ENCODE results near the gene PARP3.
"Not testable (repeated sequence)": the region's sequence is repeated elsewhere in the genome, so short reads cannot be mapped to it uniquely, and the experiment has no call there.

Gene PARP3

DNA sequence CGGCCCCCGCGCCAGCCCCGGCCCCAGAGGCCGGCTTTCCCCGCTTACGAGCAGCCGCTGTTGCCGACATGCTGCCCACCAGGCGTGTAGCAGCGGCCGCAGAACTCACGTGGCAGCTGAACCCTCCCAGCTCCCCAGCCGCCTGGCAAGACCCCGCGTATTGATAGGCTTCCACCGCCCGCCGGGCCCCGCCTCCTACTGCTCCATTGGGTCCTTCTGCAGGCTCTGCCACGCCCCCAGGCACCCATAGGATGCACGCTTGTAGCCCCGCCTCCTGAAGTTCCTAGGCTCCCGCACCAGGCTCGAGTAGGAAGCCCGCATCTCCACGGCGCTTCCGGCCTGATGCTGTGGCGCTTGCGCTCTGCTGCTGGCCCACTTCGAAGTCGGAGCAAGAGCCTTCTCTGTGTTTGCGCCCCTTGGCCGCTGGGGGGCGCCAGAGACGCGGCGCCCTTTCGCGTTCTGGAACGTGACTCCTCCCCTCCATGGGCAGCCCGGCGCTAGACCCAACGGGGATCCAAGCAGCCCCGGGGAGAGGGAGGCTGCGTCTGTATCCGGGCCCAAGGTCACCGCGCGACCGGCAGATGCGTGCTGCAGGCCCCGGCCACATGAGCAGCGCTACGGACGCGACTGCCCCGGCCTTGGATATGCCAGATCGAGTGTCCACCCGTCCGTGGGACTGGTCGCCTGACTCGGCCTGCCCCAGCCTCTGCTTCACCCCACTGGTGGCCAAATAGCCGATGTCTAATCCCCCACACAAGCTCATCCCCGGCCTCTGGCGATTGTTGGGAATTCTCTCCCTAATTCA lies at the start of gene PARP3, which contains the start of gene RRP9:
Gene PARP3 (plus strand): TSS at position 566 of the 805 bp plus-strand sequence. CDS start 993 bp downstream, outside the sequence.
Gene RRP9 (minus strand): TSS at position 107 of the 805 bp plus-strand sequence. CDS start 37 bp downstream, at position 70.
- DNase-seq = peak; percentile 91

DNA sequence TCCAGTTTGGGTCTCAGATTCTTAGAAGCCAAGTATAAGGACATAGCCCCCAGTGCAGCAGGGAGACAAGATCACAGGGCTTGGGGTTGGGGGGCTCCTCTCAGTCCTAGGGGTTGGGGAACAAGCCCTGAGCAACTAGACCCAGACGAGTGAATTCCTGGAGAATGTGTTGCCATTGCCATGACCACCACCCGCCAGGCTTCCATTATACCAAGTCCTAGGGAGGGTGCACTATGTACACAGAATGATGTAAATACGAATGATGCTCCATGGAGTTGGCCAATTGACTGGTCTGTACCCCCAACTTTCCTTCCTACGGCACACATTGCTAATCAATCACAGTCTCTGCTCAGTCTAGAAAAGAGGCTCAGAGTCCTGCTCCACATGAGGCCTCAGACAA lies 47.8 kb upstream of the PARP3 start:
- DNase-seq = no peak

DNA sequence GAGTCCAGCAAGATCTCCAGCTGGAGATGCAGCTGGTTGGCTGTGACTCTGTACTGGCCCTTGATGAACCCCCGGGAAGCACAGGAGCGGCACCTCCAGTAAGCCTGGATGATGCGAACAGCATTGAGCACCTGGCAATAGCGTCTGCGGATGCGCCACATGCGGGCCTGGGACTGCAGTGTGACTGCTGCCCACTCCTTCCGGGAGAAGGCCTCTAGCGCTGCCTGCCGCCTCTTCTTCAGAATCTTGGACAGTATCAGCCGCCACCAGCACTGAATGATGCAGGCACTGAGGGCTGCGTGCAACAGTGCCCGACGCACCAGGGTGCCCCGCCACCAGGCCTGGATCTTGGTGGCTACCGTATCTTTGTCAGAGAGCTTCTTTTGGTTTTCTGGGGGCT lies 47.2 kb upstream of the PARP3 start:
- no peak for DNase-seq

DNA sequence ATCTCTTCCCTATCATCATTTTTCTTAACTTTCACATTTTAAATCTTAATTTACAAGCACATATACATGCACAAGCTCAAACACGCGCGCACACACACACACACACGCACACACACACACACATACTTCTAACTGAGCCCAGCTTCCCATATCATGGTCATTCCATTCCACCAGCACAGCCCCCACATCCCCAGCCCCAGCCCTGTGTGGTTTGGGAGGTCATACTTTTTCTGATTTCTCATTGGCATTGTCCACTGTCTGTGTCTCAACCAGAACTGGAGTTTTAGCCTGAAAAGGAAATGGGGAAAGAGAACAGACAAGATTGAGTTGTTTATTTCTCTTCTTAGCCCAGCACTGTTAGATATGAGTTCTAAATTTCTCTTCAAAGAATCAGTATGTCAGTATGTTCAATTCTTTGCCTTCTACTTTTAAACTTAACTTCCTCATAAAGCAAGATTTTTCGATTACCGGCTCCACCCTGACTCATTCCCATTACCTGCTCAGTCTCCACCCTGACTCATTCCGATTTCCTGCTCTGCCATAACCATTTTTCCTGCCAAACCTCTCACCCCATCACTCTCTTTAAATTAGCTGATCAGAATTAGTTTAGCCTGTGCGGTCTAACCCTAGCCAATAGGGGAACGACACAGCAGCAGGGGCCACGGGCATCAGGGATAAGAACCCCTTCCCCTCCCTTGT lies 45.4 kb upstream of the PARP3 start:
- DNase-seq = no peak

DNA sequence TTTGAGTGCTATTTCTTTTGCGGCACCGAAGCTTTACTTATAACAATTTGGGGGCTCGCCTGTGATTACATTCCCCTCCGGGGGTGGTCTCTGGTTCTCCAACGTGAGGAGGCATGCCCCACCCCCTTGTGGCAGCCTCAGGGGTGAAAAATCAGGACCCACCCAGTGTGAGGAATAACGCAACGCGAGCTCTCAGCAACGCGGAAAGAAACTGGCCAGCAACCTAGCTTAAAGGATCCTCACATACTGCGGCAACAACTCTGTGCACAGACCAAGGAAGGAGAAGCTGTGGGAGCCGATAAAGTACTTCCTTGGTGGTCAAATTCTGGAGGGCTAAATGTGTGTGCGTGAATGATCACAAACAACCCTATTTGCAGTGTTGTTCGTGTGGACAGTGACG lies 44.8 kb upstream of the PARP3 start:
- DNase-seq = no peak

DNA sequence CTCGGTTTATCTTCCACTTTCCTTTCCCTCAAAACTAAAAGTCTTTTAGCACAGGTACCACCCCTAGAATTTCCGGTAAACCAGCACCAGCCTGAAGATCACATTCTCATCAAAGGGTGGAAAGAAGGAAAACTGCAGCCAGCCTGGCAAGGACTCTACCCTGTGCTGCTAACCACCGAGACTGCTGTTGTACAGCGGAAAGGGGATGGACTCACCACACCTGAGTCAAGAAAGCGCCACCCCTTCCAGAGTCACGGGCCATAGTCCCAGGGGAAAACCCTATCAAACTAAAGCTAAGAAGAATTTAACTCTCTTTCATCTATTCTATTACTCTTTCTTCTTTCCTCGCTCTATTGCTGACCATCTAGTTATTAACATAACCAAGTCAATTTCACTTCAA lies 42.1 kb upstream of the PARP3 start:
- DNase-seq = not testable (repeated sequence)

DNA sequence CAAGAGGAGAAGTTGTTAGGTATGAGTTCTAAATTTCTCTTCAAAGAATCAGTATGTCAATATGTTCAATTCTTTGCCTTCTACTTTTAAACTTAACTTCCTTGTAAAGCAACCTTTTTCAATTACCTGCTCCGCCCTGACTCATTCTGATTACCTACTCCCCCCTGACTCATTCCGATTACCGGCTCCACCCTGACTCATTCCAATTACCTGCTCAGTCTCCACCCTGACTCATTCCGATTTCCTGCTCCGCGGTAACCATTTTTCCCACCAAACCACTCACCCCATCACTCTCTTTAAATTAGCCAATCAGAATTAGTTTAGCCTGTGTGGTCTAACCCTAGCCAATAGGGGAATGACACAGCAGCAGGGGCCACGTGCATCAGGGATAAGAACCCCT lies 39.8 kb upstream of the PARP3 start:
- not testable (repeated sequence) for DNase-seq

DNA sequence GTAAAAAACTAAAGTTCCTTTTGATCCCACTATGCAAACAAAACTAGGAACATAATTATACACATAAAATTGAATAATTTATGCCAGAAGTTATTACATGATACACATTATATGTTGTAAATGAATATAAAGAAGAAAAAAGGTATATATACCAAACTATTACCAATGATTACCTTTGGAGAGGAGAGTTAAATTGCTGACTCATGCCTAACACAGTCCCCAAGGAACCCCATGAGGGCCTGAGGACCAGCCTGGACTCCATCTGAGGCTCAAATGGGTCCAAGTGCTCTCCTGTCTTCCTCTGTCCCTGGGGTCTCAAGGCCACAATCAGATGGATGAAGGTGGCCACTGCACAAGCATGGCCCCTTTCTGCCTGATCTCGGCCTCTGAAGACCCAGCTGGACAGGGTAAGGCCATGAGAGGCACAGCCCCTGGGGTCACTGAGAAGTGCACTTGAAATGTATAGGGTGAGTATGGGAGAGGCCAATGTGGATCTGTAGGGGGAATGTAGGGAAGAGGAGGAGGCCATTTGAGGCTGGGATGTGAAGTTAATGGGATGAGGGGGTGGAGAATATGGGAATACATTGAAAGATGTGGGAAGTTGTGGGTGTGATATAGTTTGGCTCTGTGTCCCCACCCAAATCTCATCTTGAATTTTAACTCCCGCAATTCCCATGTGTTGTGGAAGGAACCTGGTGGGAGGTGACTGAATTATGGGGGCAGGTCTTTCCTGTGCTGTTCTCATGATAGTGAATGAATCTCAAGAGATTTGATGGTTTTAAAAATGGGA lies 37.9 kb upstream of the PARP3 start:
- no peak for DNase-seq

DNA sequence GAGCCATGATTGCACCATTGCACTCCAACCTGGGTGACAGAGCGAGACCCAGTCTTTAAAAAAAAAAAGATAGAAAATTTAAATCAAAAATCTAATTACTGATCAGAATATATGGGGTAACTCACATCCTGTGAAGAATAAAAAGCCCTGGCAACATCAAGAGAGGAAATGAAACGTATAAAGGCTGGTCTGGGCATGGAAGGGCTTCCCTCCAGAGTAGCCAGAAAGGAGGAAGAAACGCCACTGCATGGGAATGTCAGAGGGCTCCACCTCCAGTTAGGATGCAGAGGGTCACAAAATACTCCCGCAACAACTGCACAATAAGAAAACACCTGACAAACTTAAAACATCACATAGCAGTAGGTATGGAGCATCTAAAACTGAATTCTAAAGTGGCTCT lies 34.1 kb upstream of the PARP3 start:
- no peak for DNase-seq

DNA sequence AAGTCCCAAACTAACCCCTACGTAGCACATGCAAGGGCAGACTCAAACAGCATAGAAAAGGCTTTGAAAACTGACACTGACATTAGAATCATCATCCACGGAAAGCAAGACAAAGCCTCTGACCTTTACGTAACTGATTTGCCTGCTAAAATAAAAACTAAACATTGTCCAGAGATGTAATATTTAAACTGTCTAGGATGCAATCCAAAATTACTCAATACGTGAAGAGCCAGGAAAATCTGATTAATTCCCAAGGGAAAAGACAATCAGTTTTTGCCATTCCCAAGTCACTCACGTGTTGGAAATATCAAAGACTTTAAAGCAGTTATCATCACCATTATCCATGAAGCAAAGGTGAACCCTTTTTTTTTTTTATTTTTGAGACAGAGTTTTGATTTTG lies 25.7 kb upstream of the PARP3 start:
- no peak for DNase-seq

DNA sequence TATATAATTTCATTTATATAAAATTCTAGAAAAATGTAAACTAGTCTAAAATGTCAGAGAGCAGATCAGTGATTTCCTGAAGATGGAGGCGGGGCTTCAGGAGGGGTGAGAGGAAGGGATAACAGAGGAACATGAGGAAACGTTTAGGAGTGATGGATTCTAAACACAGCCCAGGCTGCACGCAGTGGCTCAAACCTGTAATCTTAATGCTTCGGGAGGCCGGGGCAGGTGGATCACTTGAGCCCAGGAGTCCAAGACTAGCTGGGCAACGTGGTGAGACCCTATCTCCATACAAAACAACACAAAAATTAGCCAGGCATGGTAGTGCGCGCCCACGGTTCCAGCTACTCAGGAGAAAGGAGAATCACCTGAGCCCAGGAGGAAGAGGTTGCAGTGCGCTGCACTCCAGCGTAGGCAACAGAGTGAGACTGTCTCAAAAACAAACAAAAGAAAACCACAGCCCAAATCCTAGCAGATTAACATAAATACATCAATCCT lies 21.0 kb upstream of the PARP3 start:
- DNase-seq = no peak

DNA sequence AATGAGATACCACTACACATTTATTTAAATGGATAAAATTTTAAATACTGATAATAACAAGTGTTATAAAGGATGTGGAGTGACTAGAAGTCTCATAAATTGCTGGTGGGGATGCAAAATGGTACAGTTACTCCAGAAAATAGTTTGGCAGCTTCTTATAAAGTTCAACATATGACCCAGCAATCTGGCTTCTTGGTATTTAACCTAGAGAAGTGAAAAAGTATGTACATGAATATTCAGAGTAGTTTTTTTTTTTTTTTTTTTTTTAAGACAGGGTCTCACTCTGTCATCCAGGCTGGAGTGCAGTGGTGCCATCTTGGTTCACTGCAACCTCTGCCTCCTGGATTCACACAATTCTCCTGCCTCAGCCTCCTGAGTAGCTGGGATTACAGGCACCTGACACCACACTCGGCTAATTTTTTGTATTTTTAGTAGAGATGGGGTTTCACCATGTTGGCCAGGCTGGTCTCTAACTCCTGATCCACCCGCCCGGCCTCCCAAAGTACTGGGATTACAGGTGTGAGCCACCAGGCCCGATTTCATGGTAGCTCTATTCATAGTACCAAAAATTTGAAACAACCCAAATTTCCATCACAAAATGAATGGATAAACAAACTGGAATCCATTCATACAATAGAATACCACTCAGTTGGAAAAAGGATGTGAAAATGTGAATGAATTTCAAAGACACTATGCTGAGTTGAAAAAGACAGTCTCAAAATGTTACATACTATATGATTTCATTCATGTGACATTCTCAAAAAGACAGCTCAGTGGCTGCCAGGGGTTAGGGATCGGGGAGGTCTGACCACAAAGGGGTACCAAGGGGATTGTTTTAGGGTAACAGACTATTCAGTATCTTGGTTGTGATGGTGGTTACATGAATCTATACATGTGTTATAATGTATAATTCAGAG lies 14.8 kb upstream of the PARP3 start:
- DNase-seq = no peak

DNA sequence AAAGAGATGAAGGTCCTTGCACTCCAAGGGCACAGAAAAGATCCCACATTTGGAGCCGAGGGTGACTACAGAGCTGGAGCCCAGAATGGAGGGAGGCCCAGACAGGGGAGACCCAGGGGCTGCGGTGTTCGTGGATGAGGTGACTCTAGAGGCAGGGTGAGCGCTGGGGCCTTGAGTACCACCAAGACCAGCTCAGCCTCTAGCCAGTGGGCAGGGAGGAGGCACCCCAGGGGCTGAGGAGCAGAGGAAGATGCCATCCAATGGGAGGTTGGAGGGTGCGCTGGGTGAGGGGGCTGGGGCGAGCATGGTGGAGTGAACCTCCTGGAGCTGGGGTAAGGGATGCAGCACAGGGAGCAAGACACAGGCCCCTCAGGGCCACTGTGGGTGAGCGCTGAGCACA lies 13.7 kb upstream of the PARP3 start:
- no peak for DNase-seq

DNA sequence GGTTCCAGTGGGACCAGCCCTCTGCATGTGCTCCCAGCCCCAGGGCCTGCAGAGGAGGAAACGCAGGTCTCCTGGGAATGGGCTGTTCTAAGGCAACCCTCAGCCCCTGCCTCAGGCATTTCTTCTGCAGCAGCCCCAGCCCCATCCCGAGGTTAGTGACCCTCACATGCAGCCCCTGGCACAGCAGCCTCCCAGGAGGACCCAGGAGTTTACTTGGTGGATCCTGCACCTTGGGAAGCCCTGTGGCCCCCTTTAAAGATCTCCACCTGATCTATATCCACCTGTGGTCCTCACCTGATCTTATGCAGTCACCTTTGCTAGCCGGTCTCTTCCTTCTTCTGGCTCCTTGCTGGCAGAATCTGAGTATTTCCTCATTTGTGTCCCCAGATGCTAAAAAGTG lies 13.2 kb upstream of the PARP3 start:
- DNase-seq = not testable (repeated sequence)

DNA sequence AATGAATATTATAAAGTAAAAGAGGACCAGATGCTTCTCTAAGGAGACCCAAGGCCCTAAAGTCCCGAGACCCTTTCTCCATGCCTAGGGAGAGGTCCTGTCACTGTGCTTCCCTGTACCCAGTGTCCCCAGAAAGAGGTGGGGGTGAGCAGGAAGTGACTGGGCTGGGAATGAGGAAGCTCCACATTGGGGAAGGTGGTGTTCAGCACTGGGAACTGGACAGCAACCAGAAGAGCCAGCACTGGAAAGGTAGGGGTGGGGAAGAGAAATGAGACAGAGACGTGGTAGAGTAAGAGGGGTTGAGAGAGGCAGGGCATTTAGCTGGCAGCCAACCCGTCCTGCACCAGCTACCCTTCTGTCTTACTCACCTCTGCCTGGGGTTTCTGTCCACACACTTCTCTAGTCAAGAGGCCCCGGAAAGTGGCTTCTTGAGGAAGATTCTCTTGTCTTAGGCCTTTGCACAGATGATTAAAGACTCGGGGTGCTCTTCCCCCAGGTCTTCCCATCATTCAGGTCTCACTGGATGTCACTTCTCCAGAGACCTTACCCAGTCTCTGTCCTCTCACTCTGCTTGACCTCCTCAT lies 12.7 kb upstream of the PARP3 start:
- no peak for DNase-seq

DNA sequence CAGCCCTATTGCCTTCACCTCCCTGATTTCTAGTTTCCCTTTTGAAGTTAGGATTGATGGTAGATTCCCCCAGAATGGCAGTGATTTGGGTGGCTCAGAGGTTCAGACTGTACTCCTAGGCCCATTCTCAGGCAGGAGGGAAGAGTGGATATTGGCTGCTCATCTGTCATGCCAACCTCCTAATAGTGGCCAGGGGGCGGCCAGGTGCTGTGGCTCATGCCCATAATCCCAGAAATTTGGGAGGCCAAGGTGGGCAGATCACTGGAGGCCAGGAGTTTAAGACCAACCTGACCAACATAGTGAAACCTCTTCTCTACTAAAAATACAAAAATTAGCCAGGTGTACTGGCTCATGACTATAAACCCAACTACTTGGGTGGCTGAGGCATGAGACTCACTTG lies 11.7 kb upstream of the PARP3 start:
- no peak for DNase-seq

DNA sequence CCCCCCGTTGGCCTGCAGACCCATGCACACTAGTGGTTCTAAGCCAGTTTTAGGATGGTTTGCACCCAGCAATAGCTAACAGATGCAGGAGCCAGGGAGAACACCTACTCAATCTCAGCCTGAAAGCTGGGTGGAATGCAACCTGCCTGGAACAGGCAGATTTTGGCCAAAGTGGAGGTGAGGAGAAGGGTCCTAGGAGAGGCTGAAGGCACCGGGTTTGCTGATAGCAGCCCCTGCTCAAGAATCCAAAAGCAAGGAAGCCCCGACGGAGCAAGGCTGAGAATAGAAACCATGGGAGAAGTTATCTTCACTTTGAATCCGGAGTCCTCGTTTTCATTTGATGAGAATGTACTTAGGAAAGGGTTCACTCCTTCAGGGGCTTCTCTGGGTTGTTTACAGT lies 10.4 kb upstream of the PARP3 start:
- no peak for DNase-seq

DNA sequence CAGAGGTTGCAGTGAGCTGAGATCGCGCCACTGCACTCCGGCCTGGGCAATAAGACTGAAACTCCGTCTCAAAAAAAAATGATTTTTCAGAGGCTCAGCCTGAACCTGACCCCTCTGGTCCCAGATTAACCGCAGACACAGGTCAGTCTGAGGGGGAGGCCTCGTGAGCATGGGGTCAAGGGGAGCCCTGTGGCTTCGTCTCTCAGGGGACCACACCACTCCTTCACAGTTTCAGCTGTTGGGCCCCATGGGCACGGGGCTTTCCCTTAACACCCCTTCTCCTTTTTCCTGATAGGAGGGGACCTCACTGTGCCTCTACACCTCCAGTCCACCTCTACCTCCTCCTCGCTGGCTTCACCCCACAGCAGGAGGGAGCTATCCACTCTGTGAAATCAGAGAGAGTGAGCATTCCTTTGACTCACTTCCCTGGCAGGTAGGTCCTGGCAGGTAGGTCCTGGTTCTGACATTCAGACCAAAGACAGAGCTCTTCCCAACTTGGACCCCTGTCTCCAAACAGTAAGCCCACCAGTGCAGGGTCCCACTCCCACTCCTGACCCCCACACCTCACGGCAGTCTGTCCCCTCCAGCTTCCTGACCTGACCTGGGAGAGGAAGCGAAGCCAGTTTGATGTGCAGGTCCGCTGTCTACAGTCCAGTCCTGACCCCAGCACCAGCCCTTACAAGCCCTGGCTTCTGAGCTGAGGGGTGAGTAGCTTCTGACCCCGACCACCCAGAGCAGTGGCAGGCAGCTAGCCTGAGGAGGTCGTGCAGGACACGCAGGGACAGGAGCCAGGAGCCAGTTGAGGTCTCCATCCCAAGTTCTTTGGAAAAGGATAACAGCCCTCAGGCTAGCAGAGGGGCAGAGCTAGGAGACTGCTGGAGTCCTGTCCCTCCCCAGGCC lies 9.4 kb upstream of the PARP3 start:
- DNase-seq = no peak

DNA sequence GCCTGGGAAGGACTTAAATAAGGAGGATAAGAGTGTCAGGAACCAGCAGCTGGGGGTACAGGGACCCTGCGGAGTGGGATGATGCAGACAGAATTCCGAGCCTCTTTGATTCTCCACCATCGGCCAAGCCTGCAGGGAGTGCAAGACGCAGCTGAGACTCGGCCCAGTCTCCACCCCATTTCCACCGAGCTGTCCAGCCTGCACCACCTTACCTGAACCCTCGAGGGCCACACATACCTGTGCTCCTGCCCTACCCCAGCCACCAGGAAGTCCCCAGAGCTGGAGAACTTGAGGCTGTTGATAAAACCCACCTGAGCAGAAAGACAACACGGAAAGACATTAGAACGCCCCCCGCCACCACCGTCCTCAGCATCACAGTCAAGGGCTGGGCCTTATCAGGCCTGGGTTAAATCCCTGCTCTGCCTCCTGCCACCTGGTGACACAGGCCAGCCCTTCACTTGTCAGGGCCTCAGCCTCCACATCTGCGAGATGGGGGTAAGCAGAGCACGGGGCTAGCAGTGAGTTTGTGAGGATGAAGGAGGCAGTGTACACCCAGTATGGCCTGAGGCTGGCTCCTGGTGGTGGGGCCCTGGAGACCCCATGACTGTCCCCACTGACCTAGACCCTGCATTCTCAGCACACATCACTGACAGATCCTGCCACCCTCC lies 8.6 kb upstream of the PARP3 start:
- DNase-seq = no peak

Measured in NCI-H2107 (cell line).